Middle frontal gyrus (tissue), 1 donor: ENCODE data around the gene SPATC1L.
"Not testable (repeated sequence)": the region's sequence is repeated elsewhere in the genome, so short reads cannot be mapped to it uniquely, and the experiment has no call there.

Experiments used
- DNase-seq: peaks from one replicate; pipeline ENCODE4 v3.0.0-alpha.2; 2015; ENCODE audit warnings: low spot score; ENCODE audit errors: extremely low spot score

The SPATC1L gene

DNA sequence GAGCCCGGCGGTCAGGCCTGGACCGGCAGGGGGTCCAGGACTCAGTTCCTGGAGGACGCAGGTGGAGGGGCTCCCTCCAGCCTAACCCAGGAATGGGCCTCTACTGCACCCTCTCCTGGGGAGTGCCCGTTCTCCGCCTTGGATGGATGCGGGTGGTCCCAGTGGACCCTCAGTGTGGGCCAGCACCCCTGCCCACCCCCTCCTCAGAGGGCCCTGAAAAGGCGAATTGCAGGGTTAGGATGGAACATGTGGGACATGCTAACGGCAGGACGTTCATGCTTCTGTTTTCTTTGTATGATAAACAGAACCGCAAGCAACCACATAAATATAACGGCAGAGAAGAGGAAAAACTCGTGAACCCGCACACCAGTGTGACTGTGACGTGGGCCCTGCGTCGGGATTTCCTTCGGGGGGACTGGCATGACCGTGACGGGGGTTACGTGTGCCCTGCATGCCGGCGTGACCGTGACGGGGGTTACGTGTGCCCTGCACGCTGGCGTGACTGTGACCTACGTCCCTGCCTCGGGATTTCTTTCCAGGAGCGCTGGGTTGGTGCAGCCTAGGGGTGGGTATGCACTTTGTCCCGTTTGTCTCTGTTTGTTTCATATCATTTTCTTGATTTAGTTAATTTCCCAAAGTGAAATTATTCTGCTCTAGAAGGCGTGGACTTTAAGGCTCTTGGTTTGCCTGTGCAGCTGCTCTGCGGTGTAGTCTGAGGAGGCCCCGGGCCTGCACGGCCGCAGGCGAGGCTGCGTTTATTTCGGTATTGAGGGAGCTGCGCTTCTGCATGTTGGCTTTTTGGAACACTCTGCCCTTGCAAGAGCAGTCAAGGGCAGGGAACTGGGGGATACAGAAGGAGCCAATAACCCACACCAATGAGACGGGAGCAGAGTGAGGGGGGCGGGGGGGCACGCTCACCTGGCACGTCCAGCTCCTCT is 32.0 kb downstream of the SPATC1L start:
- no peak for DNase-seq

DNA sequence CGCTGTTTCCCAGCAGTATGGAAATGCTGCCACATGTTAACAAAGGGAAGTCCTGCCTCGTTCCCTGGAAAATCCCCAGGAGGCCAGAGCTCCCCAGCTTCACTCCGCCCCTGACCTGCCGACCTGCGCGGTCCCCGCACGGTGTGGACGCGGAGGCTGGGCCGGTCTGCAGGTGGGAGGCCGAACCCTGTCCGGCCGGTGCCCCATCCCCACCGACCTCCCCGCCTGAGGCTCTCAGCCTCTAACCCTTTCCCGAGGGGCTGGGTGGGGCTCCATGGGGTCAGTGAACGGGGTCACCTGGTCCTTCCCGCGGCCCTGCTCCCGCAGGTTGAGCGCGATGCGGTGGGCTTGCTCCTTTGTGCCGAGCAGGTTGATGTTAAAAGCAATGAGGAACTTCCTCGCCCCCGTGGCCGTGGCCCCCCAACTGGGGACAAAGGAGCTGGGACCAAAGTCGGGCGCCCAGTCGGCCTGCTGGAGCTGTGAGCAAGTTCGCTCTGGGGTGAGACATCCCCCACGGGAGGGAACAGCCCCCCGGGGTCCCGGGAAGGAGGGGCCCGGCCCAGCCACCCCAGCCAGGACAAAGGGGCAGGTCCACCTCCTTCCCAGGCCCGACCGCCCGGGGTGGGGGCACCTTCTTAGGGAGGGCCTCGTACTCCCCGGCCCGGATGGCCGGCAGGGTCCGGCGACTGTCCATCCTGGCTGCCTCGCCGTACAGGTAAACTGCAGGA is 32.8 kb downstream of the SPATC1L start:
- DNase-seq = no peak

DNA sequence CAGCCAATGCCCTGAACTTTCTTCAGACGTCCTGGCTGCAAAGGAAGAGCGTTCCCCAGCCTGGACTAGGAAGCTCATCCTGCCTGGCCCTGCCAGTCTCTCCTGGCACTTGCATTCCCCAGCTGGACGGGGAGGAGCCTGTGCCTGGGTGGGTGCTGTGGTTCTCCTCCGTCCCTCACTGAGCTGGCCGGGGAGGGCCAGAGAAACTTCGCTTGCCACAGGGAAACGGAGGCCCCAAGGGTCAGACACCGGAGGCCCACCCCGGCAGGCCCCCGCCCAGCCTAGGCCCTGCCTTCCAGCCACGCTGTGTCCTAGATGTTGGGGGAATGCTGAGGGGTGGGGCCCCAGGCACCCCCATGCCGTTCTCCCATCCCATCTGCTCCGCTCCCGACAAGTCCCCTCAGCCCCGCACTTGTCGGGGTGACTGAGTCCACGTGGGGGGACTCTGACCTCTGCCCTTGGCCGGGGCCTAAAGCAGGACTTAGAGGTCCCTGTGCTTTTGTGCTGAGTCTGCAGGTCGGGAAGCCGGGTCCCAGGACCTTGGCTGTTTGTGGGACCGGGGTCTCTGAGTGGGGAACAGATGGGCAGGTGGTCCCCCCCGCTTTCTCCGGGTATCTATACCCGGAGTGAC is 33.7 kb downstream of the SPATC1L start:
- DNase-seq = no peak

DNA sequence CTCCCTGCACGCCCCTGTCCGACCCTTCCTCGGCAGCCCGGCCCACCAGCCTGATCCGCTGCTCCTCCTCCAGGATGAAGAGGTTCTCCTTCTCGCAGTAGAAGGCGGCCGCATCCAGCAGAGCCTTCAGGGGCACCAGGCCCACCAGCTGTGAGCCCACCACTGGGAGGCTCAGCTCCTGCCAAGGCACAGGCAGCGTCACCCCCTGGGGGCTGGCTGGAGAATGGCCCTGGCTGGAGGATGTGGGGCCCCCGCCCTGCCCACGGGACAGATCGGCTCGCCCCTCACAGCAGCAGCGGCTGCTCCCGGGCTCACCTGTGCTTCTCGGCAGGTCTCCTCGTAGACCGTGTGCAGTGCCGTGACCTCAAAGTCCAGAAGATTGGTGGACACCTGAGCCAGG is 34.2 kb downstream of the SPATC1L start:
- DNase-seq = no peak

DNA sequence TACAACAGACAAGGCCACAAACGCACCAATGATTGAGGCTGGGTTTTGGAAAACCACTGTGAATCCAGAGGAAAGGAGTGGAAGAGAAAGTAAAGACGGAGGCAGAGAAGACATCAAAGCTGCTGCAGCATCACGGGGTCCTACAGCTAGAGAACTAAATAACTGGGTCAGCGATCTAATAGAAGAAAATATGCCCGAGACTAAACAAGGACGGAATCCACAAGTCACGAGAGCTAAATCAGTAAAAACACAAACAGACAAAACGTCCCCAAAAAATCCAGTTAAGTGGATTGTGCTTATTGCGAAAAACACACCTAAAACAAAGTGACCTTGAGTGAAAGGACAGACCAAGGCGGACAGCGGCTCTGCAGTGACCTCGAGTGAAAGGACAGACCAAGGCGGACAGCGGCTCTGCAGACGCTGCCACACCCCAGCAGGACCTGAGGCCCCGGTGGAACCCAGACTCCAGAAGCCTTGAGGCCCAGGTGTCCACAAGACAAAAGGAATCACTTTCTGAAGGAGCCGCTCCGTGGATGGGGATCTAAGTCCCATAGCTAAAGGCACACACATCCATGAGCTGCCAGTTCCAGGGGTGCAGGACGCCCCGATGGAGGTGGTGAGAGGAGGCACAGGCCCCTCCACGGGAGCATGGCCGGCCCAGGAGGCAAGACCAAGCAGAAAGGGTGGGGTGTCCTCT is 34.9 kb downstream of the SPATC1L start:
- DNase-seq = no peak

DNA sequence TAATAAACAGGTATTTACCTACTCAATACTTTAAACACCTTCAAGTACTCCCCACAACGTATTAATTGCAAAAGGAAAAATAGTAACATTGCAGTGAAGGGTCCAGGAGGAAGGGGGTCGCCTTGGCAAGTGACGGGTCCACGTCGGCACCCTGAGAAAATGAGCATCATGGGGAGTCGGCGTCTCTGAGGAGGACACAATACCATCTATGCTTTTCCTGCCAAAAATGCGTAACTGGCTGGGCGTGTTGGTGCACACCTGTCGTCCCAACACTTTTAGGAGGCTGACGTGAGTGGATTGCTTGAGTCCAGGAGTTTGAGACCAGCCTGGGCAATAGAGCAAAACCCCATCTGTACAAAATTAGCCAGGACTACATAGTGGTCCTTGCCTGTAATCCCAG is 36.2 kb downstream of the SPATC1L start:
- DNase-seq = no peak

DNA sequence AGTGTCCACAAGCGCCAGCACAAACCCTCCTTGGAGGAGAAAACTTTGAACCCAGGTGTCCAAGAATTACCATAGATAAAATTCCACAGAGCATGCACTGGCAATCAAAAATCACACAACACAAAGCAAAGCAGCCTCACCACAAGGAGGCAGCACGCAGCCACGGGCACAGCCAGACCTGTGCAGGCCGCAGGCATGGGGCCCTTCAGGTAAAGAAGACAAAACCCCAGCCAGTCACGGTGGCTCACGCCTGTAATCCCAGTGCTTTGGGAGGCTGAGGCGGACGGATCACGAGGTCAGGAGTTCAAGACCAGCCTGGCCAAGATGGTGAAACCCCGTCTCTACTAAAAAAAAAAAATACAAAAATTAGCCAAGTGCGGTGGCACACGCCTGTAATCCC is 36.8 kb downstream of the SPATC1L start:
- DNase-seq = not testable (repeated sequence)

DNA sequence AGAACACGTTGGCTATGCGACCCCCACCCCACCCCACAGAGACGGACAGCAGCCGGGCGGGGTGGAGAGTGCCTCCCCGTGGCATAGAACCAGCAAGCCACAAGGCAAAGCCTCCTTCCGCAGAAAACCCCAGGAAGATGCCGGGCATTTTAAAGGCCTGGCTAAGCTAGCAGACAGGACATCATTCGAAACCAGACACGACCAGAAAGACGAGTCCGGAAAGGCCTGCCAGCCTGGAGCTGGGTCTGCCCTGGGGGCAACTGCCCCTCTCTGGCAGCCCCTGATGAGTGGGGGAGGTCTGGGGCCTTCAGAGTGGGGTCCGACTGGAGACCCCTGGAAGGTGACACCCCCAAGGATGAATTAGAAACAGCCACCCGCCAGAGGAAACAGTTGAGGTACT is 37.4 kb downstream of the SPATC1L start:
- no peak for DNase-seq

DNA sequence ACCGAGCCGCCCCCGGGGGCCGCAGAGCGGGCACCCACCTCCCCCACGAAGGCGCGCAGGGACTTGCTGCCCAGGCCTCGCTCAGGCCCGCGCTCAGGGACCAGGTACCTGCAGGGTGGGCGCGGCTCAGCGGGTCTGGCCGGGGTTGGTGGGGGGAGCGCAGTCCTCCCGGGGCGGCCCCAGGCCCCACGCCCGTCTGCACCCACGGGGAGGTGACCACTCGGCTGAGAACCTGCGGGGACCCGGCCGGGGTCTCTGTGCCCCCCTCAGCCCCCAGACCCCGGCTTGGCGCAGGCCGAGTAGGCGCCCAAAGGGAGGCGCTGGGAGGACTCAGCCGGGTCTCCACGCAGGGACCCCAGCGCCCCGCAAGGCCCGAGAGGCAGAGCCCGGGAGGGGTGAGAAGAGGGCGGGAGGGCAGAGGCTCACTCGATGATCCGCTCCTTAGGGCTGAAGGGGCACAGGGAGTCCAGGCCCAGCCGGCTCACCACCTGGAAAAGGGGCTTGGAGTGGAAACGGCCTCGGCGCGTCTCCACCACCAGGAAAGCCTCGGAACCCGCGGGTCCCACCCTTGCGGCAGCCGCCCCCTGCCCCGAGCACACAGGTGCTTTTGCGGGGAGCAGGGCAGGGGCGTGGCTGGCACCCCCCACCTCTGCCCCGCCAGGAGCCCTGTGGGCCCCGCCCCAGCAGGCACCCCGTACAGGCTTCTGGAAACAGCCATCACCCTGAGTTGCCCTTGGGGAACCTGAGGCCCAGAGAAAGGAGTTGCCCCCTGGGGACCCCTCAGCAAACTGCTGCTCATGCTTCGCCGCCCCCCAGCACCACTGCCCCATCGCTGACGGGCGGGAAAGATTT is 38.2 kb downstream of the SPATC1L start:
- no peak for DNase-seq

DNA sequence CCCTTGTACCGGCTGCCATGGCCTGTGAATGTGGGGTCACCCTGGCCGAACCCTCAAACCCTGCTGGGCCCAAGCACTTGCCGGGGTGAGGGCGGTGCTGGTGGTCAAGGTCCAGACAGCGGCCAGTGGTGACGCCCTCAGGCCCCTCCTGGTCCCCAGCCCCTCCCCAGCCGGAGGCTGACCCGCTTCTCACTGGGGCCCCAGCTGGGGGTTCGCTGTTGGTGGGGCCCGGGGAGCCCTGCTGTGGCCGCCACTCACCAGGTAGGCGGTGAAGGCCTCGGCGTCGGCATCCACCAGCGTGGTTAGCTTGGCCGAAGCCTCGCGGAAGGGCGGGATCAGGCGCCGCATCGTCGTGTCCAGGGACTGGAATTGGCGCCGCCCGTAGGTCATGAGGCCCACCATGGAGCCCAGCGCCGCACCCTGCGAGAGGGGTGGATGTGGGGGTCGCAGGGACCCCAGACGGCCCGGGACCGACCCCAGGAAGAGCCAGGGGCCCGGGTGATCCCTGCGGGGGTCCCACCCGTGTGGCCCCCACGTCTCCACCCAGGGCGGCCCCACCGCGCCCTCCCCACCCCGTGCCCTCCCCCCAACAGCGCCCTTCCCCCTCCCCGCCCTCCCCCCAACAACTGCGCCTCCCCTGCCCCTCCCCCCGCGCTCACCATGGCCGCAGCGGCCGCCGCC is 39.0 kb downstream of the SPATC1L start:
- no peak for DNase-seq

DNA sequence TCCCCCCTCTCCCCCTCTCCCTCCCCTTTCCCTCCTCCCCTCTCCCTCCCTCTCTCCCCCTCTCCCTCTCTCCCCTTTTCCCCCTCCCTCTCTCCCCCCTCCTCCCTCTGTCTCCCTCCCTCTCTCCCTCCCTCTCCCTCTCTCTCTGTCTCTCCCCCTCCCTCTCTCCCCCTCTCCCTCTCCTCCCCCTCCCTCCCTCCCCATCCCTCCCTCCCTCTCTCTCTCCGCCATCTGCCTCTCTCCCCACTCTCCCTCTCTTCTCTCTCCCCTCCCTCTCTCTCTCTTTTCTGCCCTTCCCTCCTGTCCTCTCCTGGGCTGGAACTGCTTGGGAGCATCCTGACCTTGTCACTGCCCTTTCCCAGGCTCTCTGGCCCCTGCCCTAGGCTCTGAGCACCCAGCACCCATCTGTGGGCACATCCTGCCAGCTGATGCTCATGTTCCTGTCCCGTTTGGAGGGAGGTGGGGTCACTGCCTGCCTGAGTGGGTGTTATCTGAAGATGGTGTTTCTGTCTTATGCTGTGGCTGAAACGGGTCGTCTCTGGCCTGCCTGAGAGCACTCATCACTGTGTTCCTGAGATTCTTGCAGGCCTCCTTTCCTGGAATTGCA is 39.7 kb downstream of the SPATC1L start:
- no peak for DNase-seq

DNA sequence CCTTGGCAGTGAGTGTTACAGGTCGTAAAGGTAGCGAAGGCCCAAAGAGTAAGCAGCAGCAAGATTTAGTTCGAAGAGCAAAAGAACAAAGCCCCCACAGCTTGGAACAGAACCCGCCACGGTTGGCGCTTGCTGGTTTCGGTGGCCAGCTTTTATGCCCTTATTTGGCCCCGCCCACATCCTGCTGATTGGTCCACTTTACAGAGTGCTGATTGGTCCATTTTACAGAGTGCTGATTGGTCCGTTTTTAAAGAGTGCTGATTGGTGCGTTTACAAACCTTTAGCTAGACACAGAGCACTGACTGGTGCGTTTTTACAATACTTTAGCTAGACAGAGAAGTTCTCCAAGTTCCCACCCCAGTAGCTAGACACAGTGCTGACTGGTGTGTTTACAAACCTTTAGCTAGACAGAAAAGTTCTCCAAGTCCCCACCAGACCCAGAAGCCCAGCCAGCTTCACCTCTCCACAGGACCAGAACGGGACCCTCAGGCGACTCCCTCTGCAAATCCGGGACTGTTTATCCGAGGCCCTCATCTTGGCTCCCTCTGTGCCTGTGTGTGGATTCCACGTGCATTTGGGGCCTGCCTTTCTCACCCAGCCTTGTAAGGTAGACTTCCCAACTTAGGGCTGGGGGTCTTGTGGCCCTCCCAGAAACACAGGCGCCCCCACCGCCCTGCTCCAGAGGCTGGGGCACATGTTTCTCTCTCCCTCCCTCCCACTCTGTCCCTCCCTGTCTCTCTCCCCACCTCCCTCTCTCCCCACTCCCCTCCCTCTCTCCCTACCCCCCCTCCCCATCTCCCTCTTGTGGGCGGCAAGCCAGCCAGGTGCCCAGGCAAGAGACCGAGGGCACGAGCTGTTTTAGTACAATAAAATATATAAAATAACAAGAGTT is 41.4 kb downstream of the SPATC1L start:
- DNase-seq = no peak

DNA sequence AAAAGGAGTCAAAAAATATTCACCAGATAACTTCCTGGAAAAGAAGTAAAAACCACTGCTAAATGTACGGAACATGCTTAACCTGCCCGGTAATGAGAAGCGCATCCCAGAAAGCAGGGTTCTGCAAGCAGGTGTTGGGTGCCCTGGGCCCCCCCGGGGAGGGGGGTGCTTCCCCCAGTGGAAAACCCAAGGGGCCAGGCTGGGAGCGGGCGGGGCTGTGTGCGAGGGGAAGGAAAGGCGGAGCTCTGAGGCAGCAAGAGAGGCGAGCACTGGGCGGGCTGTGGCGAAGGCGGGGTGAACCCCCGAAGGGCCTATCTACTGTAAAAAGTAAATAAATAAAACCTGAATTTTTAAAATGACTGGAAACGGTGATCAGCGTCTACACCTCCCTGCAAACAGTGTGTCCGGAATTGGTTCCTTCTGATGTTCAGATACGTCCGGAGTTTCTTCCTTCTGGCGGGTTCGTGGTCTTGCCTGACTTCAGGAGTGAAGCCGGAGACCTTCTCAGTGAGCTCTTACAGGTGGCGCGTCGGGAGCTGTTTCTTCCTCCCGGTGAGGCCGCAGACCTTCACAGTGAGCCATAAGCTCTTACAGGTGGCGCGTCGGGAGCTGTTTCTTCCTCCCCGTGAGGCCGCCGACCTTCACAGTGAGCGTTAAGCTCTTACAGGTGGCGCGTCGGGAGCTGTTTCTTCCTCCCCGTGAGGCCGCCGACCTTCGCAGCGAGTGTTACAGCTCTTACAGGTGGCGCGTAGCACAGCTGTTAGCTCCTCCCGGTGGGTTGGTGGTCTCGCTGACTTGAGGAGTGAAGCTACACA is 42.3 kb downstream of the SPATC1L start:
- no peak for DNase-seq

DNA sequence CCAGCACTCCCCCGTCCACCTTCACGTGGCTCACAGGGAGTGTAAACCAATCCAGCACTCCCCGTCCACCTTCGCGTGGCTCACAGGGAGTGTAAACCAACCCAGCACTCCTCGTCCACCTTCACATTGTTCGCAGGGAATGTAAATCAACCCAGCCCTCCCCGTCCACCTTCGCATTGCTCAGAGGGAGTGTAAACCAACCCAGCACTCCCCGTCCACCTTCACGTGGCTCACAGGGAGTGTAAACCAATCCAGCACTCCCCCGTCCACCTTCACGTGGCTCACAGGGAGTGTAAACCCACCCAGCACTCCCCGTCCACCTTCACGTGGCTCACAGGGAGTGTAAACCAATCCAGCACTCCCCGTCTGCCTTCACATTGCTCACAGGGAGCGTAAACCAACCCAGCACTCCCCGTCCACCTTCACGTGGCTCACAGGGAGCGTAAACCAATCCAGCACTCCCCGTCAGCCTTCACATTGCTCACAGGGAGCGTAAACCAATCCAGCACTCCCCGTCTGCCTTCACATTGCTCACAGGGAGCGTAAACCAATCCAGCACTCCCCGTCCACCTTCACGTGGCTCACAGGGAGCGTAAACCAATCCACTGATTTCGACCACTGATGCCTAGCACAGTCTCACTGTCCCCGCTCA is 43.8 kb downstream of the SPATC1L start:
- DNase-seq = not testable (repeated sequence)

DNA sequence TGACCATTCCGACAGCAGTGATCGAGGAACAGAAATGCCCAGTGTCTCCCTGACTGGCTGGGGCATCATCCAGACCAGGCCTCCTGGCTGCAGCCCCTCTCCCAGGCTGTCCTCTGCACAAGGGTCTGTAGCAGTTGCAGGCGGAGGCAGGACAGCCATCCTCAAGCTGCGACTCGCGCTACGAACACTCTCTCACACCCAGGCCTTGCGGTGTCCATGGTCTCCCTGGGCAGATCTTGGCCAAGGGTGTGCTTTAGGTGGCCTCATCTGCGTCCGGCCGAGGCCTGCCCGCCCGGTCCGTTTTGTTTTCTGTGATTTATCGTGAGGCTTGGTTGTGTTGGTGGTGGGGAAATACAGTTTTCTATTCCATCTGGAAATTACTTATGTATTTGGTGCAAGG is 44.6 kb downstream of the SPATC1L start:
- no peak for DNase-seq

DNA sequence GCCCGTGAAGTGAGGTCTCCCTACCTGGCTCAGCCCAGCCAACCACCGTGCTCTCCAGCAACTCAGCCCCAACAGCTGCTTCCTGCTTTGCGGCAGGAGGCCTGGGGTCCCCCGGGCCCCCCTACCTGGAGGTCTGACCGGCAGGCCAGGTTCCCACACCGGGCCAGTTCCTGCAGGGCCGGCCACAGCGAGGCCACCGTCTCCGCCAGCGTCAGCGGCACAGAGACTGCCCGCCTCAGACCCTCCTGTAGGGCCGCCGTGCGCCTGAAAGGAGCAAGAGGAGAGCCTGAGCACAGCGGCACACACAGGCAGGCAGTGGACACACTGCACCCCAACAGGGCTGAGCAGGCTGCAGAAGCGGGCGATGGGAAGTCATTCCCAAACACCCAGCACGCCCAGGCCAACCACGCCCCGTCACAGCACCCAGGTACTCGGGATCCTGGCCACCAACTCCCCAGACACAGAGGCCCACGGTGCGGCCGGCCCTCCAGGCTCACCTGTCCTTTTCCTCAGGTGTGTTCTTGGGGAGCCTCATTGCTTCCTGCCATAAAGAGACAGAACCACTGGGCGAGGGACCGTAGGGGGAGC is 45.8 kb downstream of the SPATC1L start:
- DNase-seq = no peak

DNA sequence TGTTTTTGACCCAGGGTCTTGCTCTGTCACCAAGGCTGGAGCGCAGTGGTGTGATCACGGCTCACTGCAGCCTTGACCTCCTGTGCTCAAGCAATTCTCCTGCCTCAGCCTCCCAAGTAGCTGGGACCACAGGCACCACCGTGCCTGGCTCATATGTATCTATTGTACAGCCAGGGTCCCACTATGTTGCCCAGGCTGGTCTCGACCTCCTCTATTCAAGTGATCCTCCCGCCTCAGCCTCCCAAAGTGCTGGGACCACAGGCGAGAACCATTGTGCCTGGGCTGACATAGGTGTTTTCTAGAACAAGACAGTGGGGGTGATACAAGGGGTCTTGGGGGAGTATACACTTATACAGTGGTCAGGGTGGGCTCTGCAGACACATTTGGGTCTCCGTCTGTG is 46.4 kb downstream of the SPATC1L start:
- DNase-seq = no peak
